Cardiac fibroblast (primary cell): ENCODE data around the gene PALD1.

ENCODE experiments used
- DNase-seq, 2 donors: peaks; one replicate each; pipeline versions ENCODE4 v3.0.0 to v3.0.0-alpha.2; 2010; ENCODE audit warnings: low read depth in 2 of 2
- H3K4me3 ChIP-seq, 2 donors: replicated peaks in 1 of 2; 1 replicate in 1 of 2; 2 replicates in 1 of 2; pipeline ENCODE4 v1.5.1; 2011; ENCODE audit warnings: low read depth in 2 of 2, low read length in 2 of 2, mild to moderate bottlenecking in 2 of 2, moderate library complexity in 1 of 2
- TF ChIP-seq, protein P1 (sequence below): IDR thresholded peaks from one replicate; pipeline ENCODE4 v1.5.1; 2011; ENCODE audit warnings: low read depth, mild to moderate bottlenecking, low read length, inconsistent platforms

Gene PALD1

DNA sequence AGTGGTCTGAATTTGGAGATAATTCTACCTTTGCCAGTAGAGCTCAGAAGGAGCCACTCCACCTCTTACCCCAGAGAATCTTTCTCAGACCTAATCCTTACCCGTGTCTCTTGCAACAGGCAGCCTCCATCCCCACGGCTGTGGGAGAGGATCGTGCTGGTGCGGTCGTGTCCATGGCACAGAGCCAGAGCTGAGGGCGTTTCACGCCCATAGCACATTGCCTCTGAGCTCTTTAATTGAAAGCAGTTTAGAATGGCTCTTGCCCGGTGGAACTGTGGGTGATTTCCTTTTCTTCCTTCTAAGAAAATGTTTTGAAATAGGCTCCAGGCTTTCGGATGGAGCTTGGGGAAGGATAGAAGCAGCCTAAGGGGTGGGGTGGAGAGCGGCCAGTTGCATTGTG lies 82.5 kb downstream of the PALD1 start:
- no peak for DNase-seq
- TF ChIP-seq, protein P1, sequence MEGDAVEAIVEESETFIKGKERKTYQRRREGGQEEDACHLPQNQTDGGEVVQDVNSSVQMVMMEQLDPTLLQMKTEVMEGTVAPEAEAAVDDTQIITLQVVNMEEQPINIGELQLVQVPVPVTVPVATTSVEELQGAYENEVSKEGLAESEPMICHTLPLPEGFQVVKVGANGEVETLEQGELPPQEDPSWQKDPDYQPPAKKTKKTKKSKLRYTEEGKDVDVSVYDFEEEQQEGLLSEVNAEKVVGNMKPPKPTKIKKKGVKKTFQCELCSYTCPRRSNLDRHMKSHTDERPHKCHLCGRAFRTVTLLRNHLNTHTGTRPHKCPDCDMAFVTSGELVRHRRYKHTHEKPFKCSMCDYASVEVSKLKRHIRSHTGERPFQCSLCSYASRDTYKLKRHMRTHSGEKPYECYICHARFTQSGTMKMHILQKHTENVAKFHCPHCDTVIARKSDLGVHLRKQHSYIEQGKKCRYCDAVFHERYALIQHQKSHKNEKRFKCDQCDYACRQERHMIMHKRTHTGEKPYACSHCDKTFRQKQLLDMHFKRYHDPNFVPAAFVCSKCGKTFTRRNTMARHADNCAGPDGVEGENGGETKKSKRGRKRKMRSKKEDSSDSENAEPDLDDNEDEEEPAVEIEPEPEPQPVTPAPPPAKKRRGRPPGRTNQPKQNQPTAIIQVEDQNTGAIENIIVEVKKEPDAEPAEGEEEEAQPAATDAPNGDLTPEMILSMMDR = no peak
- no peak overlapping the region for H3K4me3 ChIP-seq

DNA sequence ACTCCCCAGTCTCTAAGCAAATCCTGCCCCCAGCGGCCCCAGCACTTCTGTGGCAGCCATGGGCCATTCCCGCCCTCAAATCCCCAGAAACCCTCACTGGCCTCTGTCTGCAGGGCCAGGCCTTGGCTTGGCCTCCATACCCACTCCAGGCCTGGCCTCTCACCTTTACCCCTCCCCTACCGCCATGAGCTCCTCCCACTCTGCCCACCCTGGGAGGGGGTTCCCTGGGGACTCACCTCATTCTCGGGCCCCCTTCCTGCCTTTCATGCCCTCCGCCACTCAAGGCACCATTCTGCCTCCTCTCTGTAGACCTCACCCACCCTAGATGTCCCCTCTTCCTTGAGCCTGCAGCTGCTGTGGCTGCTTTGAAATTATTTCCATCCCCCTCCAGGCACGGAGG lies 83.0 kb downstream of the PALD1 start:
- DNase-seq = no peak
- TF ChIP-seq, protein P1 = no peak
- H3K4me3 ChIP-seq = no peak overlapping the region

DNA sequence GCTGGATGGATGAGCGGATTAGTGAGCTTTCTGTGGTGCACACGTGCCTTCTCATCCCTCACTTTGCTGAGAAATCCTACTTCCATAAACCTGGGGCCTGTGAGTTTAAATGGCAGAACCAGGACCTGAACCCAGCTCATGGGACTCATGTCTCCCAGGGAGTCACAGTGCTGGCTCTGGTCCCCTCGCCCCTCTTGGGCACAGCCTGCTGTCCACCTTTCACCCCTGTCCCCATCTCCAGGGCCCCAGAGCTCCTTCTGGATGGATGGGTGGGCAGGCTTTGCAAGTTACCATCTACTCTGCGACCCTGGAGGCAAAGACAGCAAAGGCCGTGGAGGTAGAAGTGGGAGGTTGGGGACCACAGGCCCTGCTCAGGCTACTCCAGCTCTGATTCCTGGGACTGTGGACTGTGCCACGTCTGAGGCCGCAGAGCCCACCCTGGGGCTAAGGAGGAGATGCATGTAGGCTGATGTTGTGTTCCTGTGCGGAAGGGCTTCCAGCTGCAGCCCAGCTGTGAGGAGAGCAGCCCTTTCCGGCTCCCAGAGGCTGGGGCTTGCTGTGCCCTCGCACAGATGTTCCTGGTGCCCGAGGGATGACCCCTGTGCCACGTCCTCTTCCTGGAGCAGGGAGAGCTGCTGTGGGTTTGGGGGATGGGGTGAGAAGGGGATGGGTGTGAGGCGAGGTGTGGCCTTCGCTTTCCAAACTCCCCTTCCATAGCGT lies 83.6 kb downstream of the PALD1 start:
- TF ChIP-seq, protein P1 = no peak
- DNase-seq = no peak
- no peak overlapping the region for H3K4me3 ChIP-seq

DNA sequence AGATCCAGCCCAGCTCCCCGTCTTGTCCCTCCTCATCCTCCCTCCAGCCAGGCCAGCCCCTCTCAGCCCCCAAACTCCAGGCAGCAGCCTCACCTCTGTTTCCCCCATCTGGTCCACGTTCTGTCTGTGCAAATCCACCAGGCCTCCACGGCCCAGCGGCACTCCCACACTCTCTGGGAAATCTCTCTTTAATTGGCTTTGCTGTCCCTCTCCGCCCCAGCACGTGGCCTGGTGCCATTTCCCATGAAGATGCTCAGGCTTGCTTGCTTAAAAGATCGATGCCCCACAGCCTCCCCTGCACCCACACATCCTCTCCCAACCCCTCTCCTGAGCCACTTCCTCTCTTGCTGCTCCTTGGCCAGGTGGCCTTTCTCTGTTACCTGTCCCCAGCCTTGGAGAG lies 84.7 kb downstream of the PALD1 start:
- no peak overlapping the region for H3K4me3 ChIP-seq
- TF ChIP-seq, protein P1 = no peak
- DNase-seq = no peak

DNA sequence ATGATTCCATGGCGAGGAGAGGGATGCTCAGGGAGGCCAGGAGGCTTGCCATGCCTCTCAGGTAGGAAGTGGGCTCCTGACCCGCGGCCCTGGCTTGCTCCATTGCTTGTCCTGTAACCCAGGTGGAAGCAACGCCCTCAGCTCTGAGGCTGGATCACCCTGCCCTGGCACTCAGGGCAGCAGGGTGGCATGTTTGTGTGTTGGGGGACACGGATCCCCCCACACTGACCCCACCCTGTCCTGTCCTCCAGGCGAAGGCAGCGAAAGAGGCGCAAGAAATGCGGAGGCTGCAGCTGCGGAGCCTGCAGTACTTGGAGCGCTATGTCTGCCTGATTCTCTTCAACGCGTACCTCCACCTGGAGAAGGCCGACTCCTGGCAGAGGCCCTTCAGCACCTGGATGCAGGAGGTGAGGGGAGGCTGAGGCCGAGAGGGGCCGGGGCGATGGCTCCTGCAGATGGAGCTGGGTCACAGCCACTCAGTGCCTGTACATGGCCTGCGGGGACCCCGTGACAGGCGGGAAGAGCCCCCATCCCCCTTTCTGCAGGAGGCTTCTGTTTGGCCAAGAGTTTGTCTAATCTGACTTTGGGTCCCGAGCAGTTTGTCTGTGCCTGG lies 85.7 kb downstream of the PALD1 start:
- no peak for DNase-seq
- no peak overlapping the region for H3K4me3 ChIP-seq
- TF ChIP-seq, protein P1 = no peak

DNA sequence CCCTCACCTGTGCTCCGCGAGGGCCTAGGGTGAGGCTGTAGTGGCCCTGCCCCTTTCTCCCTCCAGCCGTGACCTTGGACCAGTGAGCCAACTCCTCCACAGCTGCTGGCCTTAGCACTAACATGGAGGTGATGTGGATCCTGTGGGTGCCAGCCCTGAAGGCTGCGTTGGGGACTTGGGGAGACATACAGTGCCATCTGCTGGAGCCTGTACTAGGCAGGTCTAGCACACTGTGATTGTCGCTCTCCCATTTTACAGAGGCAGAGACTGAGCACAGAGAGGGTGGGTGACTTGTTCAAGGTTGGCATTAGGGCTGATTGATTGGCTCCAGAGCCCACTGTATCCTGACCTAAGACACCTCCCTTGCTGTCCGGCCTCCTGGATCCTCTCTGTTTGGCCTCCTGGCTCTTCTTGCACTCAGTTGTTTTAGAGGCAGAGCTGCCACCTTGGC lies 86.4 kb downstream of the PALD1 start:
- H3K4me3 ChIP-seq = no peak overlapping the region
- DNase-seq = no peak
- TF ChIP-seq, protein P1 = no peak
